ENCODE data around the gene JPH3.

JPH3 gene

DNA sequence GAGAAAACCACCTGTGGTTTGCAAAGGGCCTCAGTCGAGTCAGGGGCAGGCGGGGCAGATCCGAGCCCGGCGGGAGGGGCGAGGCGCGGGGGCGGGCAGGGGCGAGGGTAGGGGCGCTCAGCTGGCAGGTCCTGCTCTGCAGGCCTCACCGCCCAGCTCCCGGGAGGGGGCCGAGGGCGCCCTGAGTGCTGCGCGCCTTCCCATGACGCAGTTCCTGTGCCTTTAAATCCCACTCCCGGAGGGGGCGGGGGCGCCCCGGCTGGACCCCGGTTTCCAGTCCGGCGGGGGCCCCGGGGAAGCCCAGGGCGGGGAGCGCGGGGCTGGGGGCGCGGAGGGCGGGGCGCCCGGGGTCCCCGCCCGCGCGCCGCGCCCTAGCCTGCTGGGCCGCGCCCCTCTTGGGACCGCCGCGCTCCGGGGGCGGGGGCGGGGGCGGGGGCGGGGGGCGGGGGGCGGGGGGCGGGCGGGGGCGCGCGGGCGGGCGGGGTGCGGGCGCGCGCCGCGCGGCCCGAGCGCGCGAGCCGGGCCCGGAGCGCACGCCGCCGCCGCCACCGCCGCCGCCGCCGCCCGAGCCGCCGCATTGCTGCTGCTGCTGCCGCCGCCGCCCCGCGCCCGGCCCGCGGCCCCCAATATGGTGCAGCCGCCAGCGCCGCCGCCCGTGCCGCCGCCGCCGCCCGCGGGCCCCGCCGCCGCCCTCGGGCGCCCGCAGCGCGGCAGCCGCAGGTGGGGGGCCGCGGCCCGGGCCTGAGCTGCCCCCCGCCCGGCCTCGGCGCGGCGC, at the start of gene JPH3:
Gene JPH3, plus strand, starts transcription at position 508 of the 775 bp plus-strand sequence. CDS start 639 bp downstream, outside the sequence.
- Mint-ChIP-seq H3K9me3 (no peaks in the 10 kb centered on the region), H3K27ac (no peak within 1 kb of the TSS), H3K36me3 (no peaks in the 10 kb centered on the region), H3K4me3 (peak within 1 kb of the TSS; percentile 80), H3K27me3 (peaks cover 40% of the 10 kb centered on the region), H3K4me1 (peaks cover 11% of the 10 kb centered on the region)

DNA sequence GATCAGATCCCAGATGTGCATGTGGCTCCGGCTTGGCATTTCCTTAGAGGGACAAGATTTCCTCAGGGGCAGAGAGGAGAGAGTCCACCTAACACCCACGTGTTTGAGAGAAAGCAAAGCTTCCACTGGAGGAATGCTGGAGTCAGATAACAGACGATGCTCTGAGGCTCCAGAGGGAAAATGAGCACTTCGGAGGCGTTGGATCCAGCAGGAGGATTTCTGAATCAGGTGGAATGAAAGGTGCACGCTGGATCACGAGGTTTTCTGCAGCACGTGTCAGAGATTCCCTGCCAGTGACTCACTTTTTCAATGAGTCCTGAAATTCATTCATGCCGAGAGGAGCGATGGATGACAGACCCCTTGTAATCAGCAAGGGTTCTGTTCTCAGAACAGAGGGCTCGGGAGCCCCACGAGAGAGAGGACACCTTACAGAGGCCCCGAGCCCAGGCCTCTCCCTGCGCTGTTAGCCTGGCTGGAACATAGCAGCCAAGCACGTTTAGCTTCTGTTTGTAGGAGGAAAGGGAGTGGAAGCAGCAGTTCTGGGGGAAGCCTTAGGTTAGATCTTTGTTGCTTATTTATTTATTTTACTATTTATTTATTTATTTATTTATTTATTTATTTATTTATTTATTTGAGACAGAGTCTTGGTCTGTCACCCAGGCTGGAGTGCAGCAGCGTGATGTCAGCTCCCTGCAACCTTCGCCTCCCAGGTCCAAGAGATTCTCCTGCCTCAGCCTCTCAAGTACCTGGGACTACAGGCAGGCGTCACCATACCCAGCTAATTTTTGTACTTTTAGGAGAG, 49.3 kb upstream of the JPH3 start:
- Mint-ChIP-seq H3K36me3 (no peaks in the 10 kb centered on the region), H3K4me1 (peaks cover 6% of the 10 kb centered on the region), H3K27ac (no peak overlapping the region), H3K4me3 (no peak overlapping the region), H3K9me3 (no peaks in the 10 kb centered on the region), H3K27me3 (no peaks in the 10 kb centered on the region)

- Mint-ChIP-seq H3K36me3 (no peaks in the 10 kb centered on the region), H3K9me3 (no peaks in the 10 kb centered on the region), H3K4me1 (peaks cover 4% of the 10 kb centered on the region), H3K4me3 (no peak overlapping the region), H3K27me3 (peaks cover 2% of the 10 kb centered on the region), H3K27ac (no peak overlapping the region)
Observed at GRCh38 chr16:87554754-87555427, 47.4 kb upstream of the JPH3 start.

GRCh38 chr16:87555647-87556046, 46.7 kb upstream of the JPH3 start:
- H3K27me3 Mint-ChIP-seq = peaks cover 2% of the 10 kb centered on the region
- no peaks in the 10 kb centered on the region for H3K4me1 Mint-ChIP-seq
- no peak overlapping the region for H3K4me3 Mint-ChIP-seq
- no peaks in the 10 kb centered on the region for H3K36me3 Mint-ChIP-seq
- no peaks in the 10 kb centered on the region for H3K9me3 Mint-ChIP-seq
- no peak overlapping the region for H3K27ac Mint-ChIP-seq

GRCh38 chr16:87556941-87557459, 45.3 kb upstream of the JPH3 start:
- Mint-ChIP-seq H3K27ac (no peak overlapping the region), H3K4me1 (no peaks in the 10 kb centered on the region), H3K36me3 (no peaks in the 10 kb centered on the region), H3K9me3 (no peaks in the 10 kb centered on the region), H3K4me3 (no peak overlapping the region), H3K27me3 (peaks cover 2% of the 10 kb centered on the region)

- no peak overlapping the region for H3K4me3 Mint-ChIP-seq
- H3K27me3 Mint-ChIP-seq = peaks cover 2% of the 10 kb centered on the region
- no peaks in the 10 kb centered on the region for H3K9me3 Mint-ChIP-seq
- H3K27ac Mint-ChIP-seq = no peak overlapping the region
- H3K4me1 Mint-ChIP-seq = no peaks in the 10 kb centered on the region
- H3K36me3 Mint-ChIP-seq = no peaks in the 10 kb centered on the region
Observed at GRCh38 chr16:87558682-87559081, 43.6 kb upstream of the JPH3 start.

- H3K36me3 Mint-ChIP-seq = no peaks in the 10 kb centered on the region
- no peaks in the 10 kb centered on the region for H3K4me1 Mint-ChIP-seq
Observed at GRCh38 chr16:87559945-87560344, 42.4 kb upstream of the JPH3 start.

GRCh38 chr16:87560428-87561199, 41.7 kb upstream of the JPH3 start:
- H3K4me3 Mint-ChIP-seq = no peak overlapping the region

More at GRCh38 chr16:87559945-87560344, 42.4 kb upstream of the JPH3 start:
- Mint-ChIP-seq H3K9me3 (no peaks in the 10 kb centered on the region), H3K27ac (no peak overlapping the region), H3K27me3 (peaks cover 2% of the 10 kb centered on the region), H3K4me3 (no peak overlapping the region)

GRCh38 chr16:87561200-87562105, 40.9 kb upstream of the JPH3 start:
- no peak overlapping the region for H3K4me3 Mint-ChIP-seq
- no peaks in the 10 kb centered on the region for H3K4me1 Mint-ChIP-seq
- H3K9me3 Mint-ChIP-seq = no peaks in the 10 kb centered on the region
- H3K27ac Mint-ChIP-seq = no peak overlapping the region
- peaks cover 2% of the 10 kb centered on the region for H3K27me3 Mint-ChIP-seq
- H3K36me3 Mint-ChIP-seq = no peaks in the 10 kb centered on the region

More at GRCh38 chr16:87560428-87561199, 41.7 kb upstream of the JPH3 start:
- Mint-ChIP-seq H3K36me3 (no peaks in the 10 kb centered on the region), H3K27me3 (peaks cover 2% of the 10 kb centered on the region), H3K4me1 (no peaks in the 10 kb centered on the region), H3K9me3 (no peaks in the 10 kb centered on the region), H3K27ac (no peak overlapping the region)

DNA sequence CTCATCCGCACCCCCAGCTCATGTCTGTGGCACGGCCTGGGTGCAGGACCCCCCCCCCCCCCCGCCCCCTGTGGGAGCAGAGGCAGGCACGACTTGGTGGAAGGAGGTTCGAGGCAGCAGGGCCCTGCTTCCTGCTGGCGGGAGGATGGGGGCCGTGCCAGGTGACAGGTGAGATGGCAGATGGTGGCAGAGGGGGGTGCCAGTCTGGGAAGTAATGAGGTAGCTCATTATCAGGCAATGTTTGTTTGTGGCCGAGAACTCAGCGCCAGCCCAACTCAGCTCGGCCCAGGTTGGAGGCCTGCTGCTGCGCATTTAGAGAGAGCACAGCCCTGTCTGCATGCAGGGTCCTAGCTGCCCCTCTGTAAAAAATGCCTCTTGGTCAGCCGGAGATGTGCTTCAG, 40.1 kb upstream of the JPH3 start:
- Mint-ChIP-seq H3K9me3 (no peaks in the 10 kb centered on the region), H3K27ac (no peak overlapping the region), H3K27me3 (peaks cover 2% of the 10 kb centered on the region), H3K4me1 (no peaks in the 10 kb centered on the region), H3K36me3 (no peaks in the 10 kb centered on the region), H3K4me3 (no peak overlapping the region)

- Mint-ChIP-seq H3K27ac (no peak overlapping the region), H3K27me3 (peaks cover 2% of the 10 kb centered on the region), H3K4me1 (no peaks in the 10 kb centered on the region), H3K4me3 (no peak overlapping the region), H3K9me3 (no peaks in the 10 kb centered on the region), H3K36me3 (no peaks in the 10 kb centered on the region)
Observed at GRCh38 chr16:87563022-87563421, 39.3 kb upstream of the JPH3 start.

DNA sequence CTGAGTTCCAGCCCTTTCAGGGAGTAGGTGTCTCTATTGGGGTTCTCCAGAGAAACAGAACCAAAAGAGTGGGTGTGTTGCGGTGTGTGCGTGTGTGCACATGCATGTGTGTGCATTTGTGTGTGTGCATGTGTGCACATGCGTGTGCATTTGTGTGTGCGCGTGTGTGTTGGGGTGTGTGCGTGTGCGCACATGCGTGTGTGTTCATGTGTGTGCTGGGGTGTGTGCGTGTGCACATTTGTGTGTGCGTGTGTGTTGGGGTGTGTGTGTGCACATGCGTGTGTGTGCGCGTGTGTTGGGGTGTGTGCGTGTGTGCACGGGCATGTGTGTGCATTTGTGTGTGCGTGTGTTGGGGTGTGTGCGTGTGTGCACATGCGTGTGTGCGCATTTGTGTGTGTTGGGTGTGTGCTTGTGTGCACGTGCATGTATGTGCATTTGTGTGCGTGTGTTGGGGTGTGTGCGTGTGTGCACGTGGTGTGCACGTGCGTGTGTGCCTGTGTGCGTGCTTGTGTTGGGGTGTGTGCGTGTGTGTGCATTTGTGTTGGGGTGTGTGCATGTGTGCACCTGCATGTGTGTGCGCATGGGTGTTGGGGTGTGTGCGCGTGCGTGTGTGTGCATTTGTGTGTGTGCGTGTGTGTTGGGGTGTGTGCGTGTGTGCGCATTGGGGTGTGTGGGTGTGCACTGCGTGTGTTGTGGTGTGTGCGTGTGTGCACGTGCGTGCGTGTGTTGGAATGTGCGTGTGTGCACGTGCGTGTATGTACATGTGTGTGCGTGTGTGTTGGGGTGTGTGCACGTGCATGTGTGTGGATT, 38.4 kb upstream of the JPH3 start:
- Mint-ChIP-seq H3K36me3 (no peaks in the 10 kb centered on the region), H3K9me3 (no peaks in the 10 kb centered on the region), H3K27ac (peak overlapping the region; percentile 9), H3K4me1 (no peaks in the 10 kb centered on the region), H3K27me3 (no peaks in the 10 kb centered on the region), H3K4me3 (no peak overlapping the region)

DNA sequence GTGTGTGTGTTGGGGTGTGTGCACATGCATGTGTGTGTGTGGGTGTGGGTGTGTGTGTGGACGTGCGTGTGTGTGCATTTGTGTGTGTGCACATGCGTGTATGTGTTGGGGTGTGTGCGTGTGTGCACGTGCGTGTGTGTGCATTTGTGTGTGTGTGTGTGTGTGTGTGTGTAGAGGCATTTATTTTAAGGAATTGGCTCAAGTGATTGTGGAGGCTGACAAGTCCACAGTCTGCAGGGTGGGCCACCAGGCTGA, 37.9 kb upstream of the JPH3 start:
- Mint-ChIP-seq H3K27me3 (no peaks in the 10 kb centered on the region), H3K4me3 (no peak overlapping the region), H3K4me1 (no peaks in the 10 kb centered on the region), H3K36me3 (no peaks in the 10 kb centered on the region), H3K9me3 (no peaks in the 10 kb centered on the region), H3K27ac (no peak overlapping the region)
